HepG2 (cell line): ENCODE data around the gene CIAO3. TPM values are rescaled to one million over a fixed set of nuclear protein-coding genes. Genes with fewer than 3 reads are reported as not detected.

Source experiments
- DNMT1 ChIP-seq: sonication (generic); formaldehyde crosslinking; IDR thresholded peaks from 2 replicates; pipeline ENCODE4 v1.5.1; 2020; ENCODE audit warnings: mild to moderate bottlenecking, missing genetic modification reagents
- GATAD2A ChIP-seq: IDR thresholded peaks from 2 replicates; pipeline ENCODE4 v1.6.1; 2016
- LRRFIP1 ChIP-seq: sonication (generic); formaldehyde crosslinking; conservative IDR thresholded peaks from 2 replicates; pipeline ENCODE4 v1.4.0; 2020; ENCODE audit warnings: missing genetic modification reagents
- ONECUT2 ChIP-seq: sonication (generic); formaldehyde crosslinking; IDR thresholded peaks from 2 replicates; pipeline ENCODE4 v1.4.0; 2020; ENCODE audit warnings: missing genetic modification reagents
- PATZ1 ChIP-seq: sonication (generic); formaldehyde crosslinking; IDR thresholded peaks from 2 replicates; pipeline ENCODE4 v1.4.0; 2020; ENCODE audit warnings: missing genetic modification reagents
- ZBTB1 ChIP-seq: sonication (generic); formaldehyde crosslinking; IDR thresholded peaks from 2 replicates; pipeline ENCODE4 v1.4.0; 2020; ENCODE audit warnings: missing genetic modification reagents, borderline replicate concordance
- ZNF646 ChIP-seq: sonication (generic); formaldehyde crosslinking; IDR thresholded peaks from 2 replicates; pipeline ENCODE4 v1.9.0; 2021; ENCODE audit warnings: mild to moderate bottlenecking, missing genetic modification reagents
- polyA plus RNA-seq, 8 experiments: library from polyadenylated mRNA; depleted of rRNA in 3 of 8; stranded (reverse) in 7 of 8; unstranded in 1 of 8; fragments of >200 nt; fragmentation: Illumina TruSeq in 4 of 8; extraction: Trizol in 4 of 8; gene quantifications; 2 replicates each; pipeline versions ENCODE4 v1.2.1 to v1.2.3, GENCODE V29; 2011 to 2016; ENCODE audit warnings: low read depth in 4 of 8, missing spikeins in 1 of 8, mixed read lengths in 1 of 8; ENCODE audit not compliant: insufficient read depth in 1 of 8
- total RNA-seq, 5 experiments: library from RNA; depleted of rRNA; stranded (reverse); fragments of >200 nt; fragmentation: Illumina TruSeq; extraction: Trizol; gene quantifications; 2 replicates each; pipeline ENCODE4 v1.2.3, GENCODE V29; 2016; ENCODE audit warnings: low read depth in 1 of 5

CIAO3 gene
- total and polyA plus RNA-seq, 2 of the 13 experiments (the other 11 are each of a cell fraction or from before 2014, with no cell fraction given): 21.7 to 25.0 TPM

- TF ChIP-seq ZNF646 (CRISPR knock-in tag) (no peak), ZBTB1 (CRISPR knock-in tag) (no peak), PATZ1 (CRISPR knock-in tag) (0 out of 2 replicates have a peak, but pooled peaks have one; percentile 26), ONECUT2 (CRISPR knock-in tag) (no peak), LRRFIP1 (CRISPR knock-in tag) (no peak), DNMT1 (no peak), GATAD2A (CRISPR knock-in tag) (no peak)
Measured at GRCh38 chr16:785563-786535, 45.1 kb upstream of the CIAO3 start (continued).
